ENCODE results near the gene GPC4. TPM values are rescaled to one million over a fixed set of nuclear protein-coding genes. Genes with fewer than 3 reads are reported as not detected.

GPC4 gene
- total and polyA plus RNA-seq, 10 of the 15 experiments (the other 5 are each of a cell fraction or from before 2014, with no cell fraction given): 0.04 to 5.8 (median 0.13) TPM

GRCh38 chrX:133350751-133351150 lies 64.5 kb downstream of the GPC4 start (continued):
- no peak for TF ChIP-seq CREM (IDR thresholded peaks at IDR 0.05; ENCODE audit: low read depth)
- TF ChIP-seq CHD2 (IDR thresholded peaks at IDR 0.05; ENCODE audit: borderline replicate concordance, low read depth, low read length): no peak
- no peak for TF ChIP-seq TBL1XR1 (IDR thresholded peaks at IDR 0.05; ENCODE audit: low read depth, low read length)
- no peak for TF ChIP-seq BHLHE40 (IDR thresholded peaks at IDR 0.05; ENCODE audit: borderline replicate concordance in 1 of 2, low read depth in 2 of 2, low read length in 1 of 2)

- Histone ChIP-seq H3K79me2 (ENCODE audit: control insufficient read depth, insufficient read depth, low read length) (no peaks in the 10 kb centered on the region), H3K4me3 (no peak overlapping the region), H3K36me3 (ENCODE audit: control insufficient read depth in 2 of 2, insufficient read depth in 2 of 2, low read length in 1 of 2) (no peaks in the 10 kb centered on the region), H4K20me1 (ENCODE audit: control insufficient read depth, insufficient read depth) (no peaks in the 10 kb centered on the region), H3K4me1 (ENCODE audit: control insufficient read depth, insufficient read depth, low read length) (no peaks in the 10 kb centered on the region), H3K27ac (ENCODE audit: control insufficient read depth, insufficient read depth) (no peak overlapping the region), H3K9ac (ENCODE audit: control insufficient read depth, insufficient read depth, low read length) (no peak overlapping the region), H3K4me2 (ENCODE audit: control insufficient read depth, insufficient read depth) (no peak overlapping the region), H3K27me3 (replicated peaks in 1 of 2; ENCODE audit: control insufficient read depth in 2 of 2, insufficient read depth in 2 of 2, low read length in 1 of 2) (no peaks in the 10 kb centered on the region; a peak in 1 of 4 replicates), H2AFZ (ENCODE audit: control insufficient read depth, low read depth, low read length) (no peak overlapping the region), H3K9me3 (replicated peaks; ENCODE audit: control insufficient read depth, insufficient read depth, low read length) (no peaks in the 10 kb centered on the region; the same call in 2 of the 3 replicates)
- no peak for ATAC-seq
- intact Hi-C loops (cut with micrococcal nuclease; ENCODE audit: unreplicated experiment): no loop called here
- TF ChIP-seq WRNIP1 (IDR thresholded peaks at IDR 0.05; ENCODE audit: borderline replicate concordance, low read depth, low read length) (no peak), E2F8 (IDR thresholded peaks at IDR 0.05; ENCODE audit: low read depth, partially characterized antibody) (no peak), PML (IDR thresholded peaks at IDR 0.05; ENCODE audit: low read length) (no peak), CREB1 (IDR thresholded peaks at IDR 0.05; ENCODE audit: low read depth) (no peak), BHLHE40 (IDR thresholded peaks at IDR 0.05; ENCODE audit: borderline replicate concordance in 1 of 2, low read depth in 2 of 2, low read length in 1 of 2) (no peak), ZSCAN29 (IDR thresholded peaks at IDR 0.05) (no peak), NFYB (IDR thresholded peaks at IDR 0.05; ENCODE audit: insufficient read depth, low read depth, low read length) (no peak), SREBF1 (IDR thresholded peaks at IDR 0.05; ENCODE audit: low read length) (no peak)
- no peak for DNase-seq (ENCODE audit: low read depth, low spot score)
- no peak for FAIRE-seq
- RAD21 ChIA-PET (ENCODE audit: unreplicated experiment): interaction anchor here (0.6 to 1.4 kb wide), 3 partner anchors 11 to 52 kb away, joined by 3 to 7 read pairs (median 3); no protein-coding TSS in a partner anchor
- CTCF ChIA-PET: interaction anchor here (0.6 to 4.2 kb wide), 3 partner anchors 12 to 554 kb away, joined by 6 to 30 read pairs (median 6); no protein-coding TSS in a partner anchor
- in situ Hi-C loops (cut with MboI): no loop called here
- SMC1A ChIA-PET (ENCODE audit: uncharacterized antibody, unreplicated experiment): interaction anchor here (0.7 to 4.4 kb wide), 14 partner anchors 8 to 47 kb away, joined by 3 to 35 read pairs (median 6); no protein-coding TSS in a partner anchor
- POLR2A ChIA-PET: interaction anchor here (0.6 to 1.5 kb wide), 2 partner anchors 11 to 147 kb away, joined by 5 to 6 read pairs; no protein-coding TSS in a partner anchor
- 13% methylated on average over 3 of the region's 3 CpGs for WGBS (ENCODE audit: insufficient coverage, insufficient replicate concordance, low lambda C conversion rate, missing lambda C conversion rate)
- no TSS peak for BruUV-seq (replicated peaks)
Measured at GRCh38 chrX:133346026-133346425, 69.3 kb downstream of the GPC4 start.
